K562 (cell line): Measurements from ENCODE around the gene JAKMIP1. TPM values are rescaled to one million over a fixed set of nuclear protein-coding genes. Genes with fewer than 3 reads are reported as not detected.

Source experiments
- ATAC-seq: fragments of 200-7000 bp; cut with Tn5 transposase; 3 replicates; pipeline ENCODE4 v1.9.1; 2020; ENCODE audit warnings: moderate library complexity
- BruUV-seq: library from RNA; stranded (reverse); fragments of 400-500 nt; replicated peaks from 2 replicates; lab custom pipeline; 2021; lab: Mats Ljungman, UMichigan
- CTCF ChIA-PET: fragments of 300-600 bp; formaldehyde crosslinking; extraction: SDS; loops from one replicate; lab custom pipeline; 2021; ENCODE audit warnings: low intra/inter-chr PET ratio; lab: Yijun Ruan, JAX
- POLR2A ChIA-PET: fragments of 300-600, 350-650 bp; sonication (Branson Sonifier 250); formaldehyde crosslinking; extraction: SDS; loops from one replicate; lab custom pipeline; 2021; ENCODE audit warnings: antibody characterized with exemption, inconsistent platforms; lab: Yijun Ruan, JAX
- DNase-seq, 4 experiments: peaks; one replicate each; pipeline versions ENCODE4 v3.0.0 to v3.0.0-alpha.2; 2011 to 2018; ENCODE audit warnings: low spot score in 3 of 4, mixed read lengths in 3 of 4; ENCODE audit errors: extremely low read depth in 1 of 4
- FAIRE-seq: peaks from 2 replicates; lab custom pipeline; 2011; peaks lifted over from hg19 to GRCh38; lab: Jason Lieb, UNC
- H2AFZ ChIP-seq: 2 replicates; pipeline ENCODE4 v1.6.0; 2011; ENCODE audit warnings: low read depth, low read length, control low read depth, inconsistent platforms
- H3K27ac ChIP-seq: fragments of 200-600 bp; 3 replicates; pipeline ENCODE4 v1.8.0; 2011; ENCODE audit warnings: low read depth, mild to moderate bottlenecking, control low read depth, inconsistent platforms, low read length, moderate library complexity, mixed read lengths; ENCODE audit errors: extremely low read depth
- H3K27me3 ChIP-seq, 2 experiments: fragments of 300-600 bp in 1 of 2; 2 replicates in 1 of 2; 3 replicates in 1 of 2; pipeline versions ENCODE4 v1.6.0 to v1.8.0; 2011; ENCODE audit warnings: inconsistent platforms in 2 of 2, low read length in 2 of 2, mild to moderate bottlenecking in 1 of 2, mixed read lengths in 1 of 2, moderate library complexity in 1 of 2; ENCODE audit not compliant: control insufficient read depth in 2 of 2, insufficient read depth in 2 of 2
- H3K36me3 ChIP-seq: fragments of 300-600 bp; 3 replicates; pipeline ENCODE4 v1.8.0; 2011; ENCODE audit warnings: mild to moderate bottlenecking, low read length, inconsistent platforms; ENCODE audit not compliant: control insufficient read depth, insufficient read depth
- H3K4me1 ChIP-seq, 2 experiments: fragments of 200-600 bp in 1 of 2; replicated peaks in 1 of 2; 2 replicates in 1 of 2; 3 replicates in 1 of 2; pipeline versions ENCODE4 v1.5.1 to v1.8.0; 2011; ENCODE audit warnings: inconsistent platforms in 2 of 2, low read length in 2 of 2, mild to moderate bottlenecking in 1 of 2, mixed read lengths in 1 of 2, moderate library complexity in 1 of 2; ENCODE audit not compliant: control insufficient read depth in 2 of 2, insufficient read depth in 2 of 2
- H3K4me2 ChIP-seq: 2 replicates; pipeline ENCODE4 v1.6.1; 2011; ENCODE audit warnings: low read length, control low read depth, inconsistent platforms, mixed read lengths; ENCODE audit not compliant: insufficient read depth
- H3K4me3 ChIP-seq: fragments of 200-600 bp; sonication (generic), shearing (Covaris generic); 2 replicates; pipeline ENCODE4 v1.5.1; 2016; ENCODE audit warnings: control low read depth, inconsistent platforms
- H3K79me2 ChIP-seq: fragments of 200-600 bp; 3 replicates; pipeline ENCODE4 v1.8.0; 2011; ENCODE audit warnings: low read length, inconsistent platforms; ENCODE audit not compliant: control insufficient read depth, insufficient read depth
- H3K9ac ChIP-seq, 2 experiments: 2 replicates each; pipeline versions ENCODE4 v1.6.0 to v1.6.1; 2011; ENCODE audit warnings: low read depth in 2 of 2, low read length in 2 of 2, control low read depth in 1 of 2, inconsistent platforms in 1 of 2, mild to moderate bottlenecking in 1 of 2, mixed read lengths in 1 of 2; ENCODE audit not compliant: insufficient read depth in 1 of 2
- H3K9me1 ChIP-seq: one replicate; pipeline ENCODE4 v1.6.0; 2011; ENCODE audit warnings: inconsistent platforms, mild to moderate bottlenecking, low read length, moderate library complexity; ENCODE audit not compliant: control insufficient read depth, insufficient read depth
- H3K9me3 ChIP-seq: replicated peaks from 2 replicates; pipeline ENCODE4 v1.5.1; 2011; ENCODE audit warnings: low read depth, low read length, inconsistent platforms; ENCODE audit not compliant: control insufficient read depth, insufficient read depth
- H4K20me1 ChIP-seq: replicated peaks from 2 replicates; pipeline ENCODE4 v1.6.1; 2011; ENCODE audit warnings: low read length, inconsistent platforms, mixed read lengths; ENCODE audit not compliant: control insufficient read depth, insufficient read depth
- CHD4 ChIP-seq: fragments of 200-600 bp; sonication (generic); IDR thresholded peaks from 3 replicates; pipeline ENCODE4 v1.6.1; 2012; ENCODE audit warnings: low read depth, mild to moderate bottlenecking, mixed read lengths, low read length, inconsistent platforms; ENCODE audit not compliant: insufficient read depth, insufficient replicate concordance, poor library complexity, severe bottlenecking
- HINFP ChIP-seq: fragments of 450-650 bp; conservative IDR thresholded peaks from 2 replicates; pipeline ENCODE4 v1.6.1; 2016; ENCODE audit warnings: missing genetic modification characterization, low read depth, mild to moderate bottlenecking, control low read depth, missing compliant biosample characterization
- MTA2 ChIP-seq: fragments of 450-650 bp; IDR thresholded peaks from 2 replicates; pipeline ENCODE4 v1.6.1; 2016; ENCODE audit warnings: low read depth
- NR0B1 ChIP-seq: fragments of 450-650 bp; IDR thresholded peaks from one replicate; pipeline ENCODE4 v1.6.1; 2018; ENCODE audit warnings: mild to moderate bottlenecking, moderate library complexity; ENCODE audit not compliant: partially characterized antibody
- PYGO2 ChIP-seq: fragments of 450-650 bp; IDR thresholded peaks from 2 replicates; pipeline ENCODE4 v1.6.1; 2016; ENCODE audit warnings: mild to moderate bottlenecking, missing genetic modification characterization, moderate library complexity, missing compliant biosample characterization
- TGIF2 ChIP-seq: sonication (generic); formaldehyde crosslinking; IDR thresholded peaks from 2 replicates; pipeline ENCODE4 v1.8.1; 2022; ENCODE audit warnings: mild to moderate bottlenecking, missing genetic modification reagents, moderate library complexity
- WHSC1 ChIP-seq: IDR thresholded peaks from one replicate; pipeline ENCODE4 v1.6.1; 2012; ENCODE audit warnings: low read length, control low read depth, inconsistent platforms
- ZFX ChIP-seq: sonication (generic); formaldehyde crosslinking; IDR thresholded peaks from 2 replicates; pipeline ENCODE4 v1.8.0; 2022; ENCODE audit warnings: mild to moderate bottlenecking, missing genetic modification reagents, moderate library complexity
- ZSCAN29 ChIP-seq: fragments of 450-650 bp; IDR thresholded peaks from 2 replicates; pipeline ENCODE4 v1.6.1; 2017
- whole genome bisulfite sequencing: fragments of 100-300 bp; shearing (Covaris generic); methylation state at CpG from one replicate; pipeline ENCODE4 v1.1.6; 2016; ENCODE audit warnings: low coverage, mixed read lengths; ENCODE audit not compliant: insufficient coverage; ENCODE audit errors: missing lambda C conversion rate; 5-methylcytosine and 5-hydroxymethylcytosine counted together
- in situ Hi-C: fragments of 300-500 bp; cut with MboI; formaldehyde crosslinking; loops from 4 replicates; pipeline ENCODE4 v1.15.0; 2018; ENCODE audit warnings: inconsistent platforms, mixed read lengths
- intact Hi-C: fragments of 100-400 bp; cut with micrococcal nuclease; formaldehyde crosslinking; loops from 2 replicates; pipeline ENCODE4 v1.14.2; 2022
- polyA plus RNA-seq, 8 experiments: library from polyadenylated mRNA; depleted of rRNA in 4 of 8; stranded (reverse) in 5 of 8; unstranded in 3 of 8; fragments of >200 nt; fragmentation: Nextera tagmentation in 2 of 8; fragmentation: Illumina TruSeq in 1 of 8; extraction: Ambion mirVana in 2 of 8; extraction: Trizol in 1 of 8; gene quantifications; 2 replicates each; pipeline versions ENCODE4 v1.2.1 to v1.2.3, GENCODE V29; 2011 to 2014; ENCODE audit warnings: inconsistent platforms in 1 of 8, missing spikeins in 1 of 8
- total RNA-seq, 7 experiments: library from RNA; depleted of rRNA in 6 of 7; stranded (reverse); fragments of >200 nt in 6 of 7; fragmentation: Illumina TruSeq in 2 of 7; extraction: Trizol in 2 of 7; gene quantifications; 2 replicates each; pipeline versions ENCODE4 v1.2.1 to v1.2.3, GENCODE V29; 2011 to 2021; ENCODE audit warnings: low replicate concordance in 1 of 7
- TF ChIP-seq, protein P1 (sequence below): sonication (generic); formaldehyde crosslinking; IDR thresholded peaks from 2 replicates; pipeline ENCODE4 v1.8.0; 2022; ENCODE audit warnings: mild to moderate bottlenecking, missing genetic modification reagents
- TF ChIP-seq, protein P2 (sequence below): fragments of 200-800 bp; sonication (Bioruptor generic); IDR thresholded peaks from 2 replicates; pipeline ENCODE4 v1.6.1; 2017; ENCODE audit warnings: missing genetic modification characterization, missing compliant biosample characterization

JAKMIP1 gene
- total and polyA plus RNA-seq, 9 of the 15 experiments (the other 6 are each of a cell fraction or from before 2014, with no cell fraction given), result not detected

- TF ChIP-seq, protein P1, sequence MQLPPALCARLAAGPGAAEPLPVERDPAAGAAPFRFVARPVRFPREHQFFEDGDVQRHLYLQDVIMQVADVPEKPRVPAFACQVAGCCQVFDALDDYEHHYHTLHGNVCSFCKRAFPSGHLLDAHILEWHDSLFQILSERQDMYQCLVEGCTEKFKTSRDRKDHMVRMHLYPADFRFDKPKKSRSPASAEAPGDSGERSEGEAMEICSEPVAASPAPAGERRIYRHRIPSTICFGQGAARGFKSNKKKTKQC (CRISPR knock-in tag), result no peak
- no peak for TF ChIP-seq ZFX (CRISPR knock-in tag)
- TF ChIP-seq TGIF2 (CRISPR knock-in tag), result no peak
- TF ChIP-seq WHSC1, result no peak
- no peak for TF ChIP-seq MTA2
Measured at GRCh38 chr4:6137747-6138135, 62.6 kb downstream of the JAKMIP1 start (continued).

DNA sequence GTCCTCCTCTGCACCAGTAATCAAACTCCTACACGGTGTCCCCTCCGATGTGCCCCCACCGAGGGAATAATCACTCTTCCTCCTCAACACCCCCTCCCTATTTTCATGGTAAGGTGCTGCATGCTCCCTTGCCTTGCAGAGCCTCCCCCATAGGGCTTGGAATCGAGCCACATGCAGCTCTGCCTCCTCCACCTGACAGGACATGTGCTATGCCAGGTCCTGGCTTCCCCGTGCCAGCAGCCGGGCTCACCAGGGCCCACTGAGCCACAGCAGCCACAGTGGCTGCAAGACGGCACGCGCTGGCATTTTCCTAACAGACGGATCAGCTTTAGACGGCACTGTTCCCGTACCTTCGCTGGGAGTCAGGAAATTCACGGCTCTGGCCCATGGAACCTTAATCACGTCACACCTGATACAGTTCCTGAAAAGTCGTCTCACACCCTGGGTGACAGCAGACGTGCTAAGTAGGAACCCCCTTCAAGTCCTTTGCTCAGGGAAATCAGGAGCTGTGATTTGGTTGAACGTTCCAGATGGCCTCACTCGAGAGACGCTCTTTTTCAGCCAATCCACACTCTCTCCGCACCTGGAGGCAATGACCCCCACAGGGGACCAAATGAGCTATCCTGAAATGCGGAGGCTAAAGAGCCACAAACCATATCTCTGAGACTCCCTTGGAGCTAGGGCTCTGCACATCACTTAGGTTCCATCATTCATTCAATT is 63.2 kb downstream of the JAKMIP1 start:
- no peak overlapping the region for H3K4me3 ChIP-seq
- WGBS, result 1% methylated on average over 20 of the region's 22 CpGs
- H3K9me3 ChIP-seq, result no peaks in the 10 kb centered on the region
- POLR2A ChIA-PET, result interaction anchor here (0.7 kb wide), 1 partner anchor 20 kb away, joined by 3 read pairs; no protein-coding TSS in a partner anchor
- no peak overlapping the region for H3K27ac ChIP-seq
- no peaks in the 10 kb centered on the region for H3K27me3 ChIP-seq
- intact Hi-C loops (no loop called here), in situ Hi-C loops (no loop called here)
- DNase-seq (no peak), FAIRE-seq (no peak), ATAC-seq (no peak)
- H3K4me2 ChIP-seq, result no peak overlapping the region
- H3K79me2 ChIP-seq, result no peaks in the 10 kb centered on the region
- no peaks in the 10 kb centered on the region; a peak in 1 of 5 replicates for H3K4me1 ChIP-seq
- no peak for TF ChIP-seq CHD4
- TF ChIP-seq ZSCAN29, result no peak
- no peak for TF ChIP-seq PYGO2 (tag)
- TF ChIP-seq, protein P2, sequence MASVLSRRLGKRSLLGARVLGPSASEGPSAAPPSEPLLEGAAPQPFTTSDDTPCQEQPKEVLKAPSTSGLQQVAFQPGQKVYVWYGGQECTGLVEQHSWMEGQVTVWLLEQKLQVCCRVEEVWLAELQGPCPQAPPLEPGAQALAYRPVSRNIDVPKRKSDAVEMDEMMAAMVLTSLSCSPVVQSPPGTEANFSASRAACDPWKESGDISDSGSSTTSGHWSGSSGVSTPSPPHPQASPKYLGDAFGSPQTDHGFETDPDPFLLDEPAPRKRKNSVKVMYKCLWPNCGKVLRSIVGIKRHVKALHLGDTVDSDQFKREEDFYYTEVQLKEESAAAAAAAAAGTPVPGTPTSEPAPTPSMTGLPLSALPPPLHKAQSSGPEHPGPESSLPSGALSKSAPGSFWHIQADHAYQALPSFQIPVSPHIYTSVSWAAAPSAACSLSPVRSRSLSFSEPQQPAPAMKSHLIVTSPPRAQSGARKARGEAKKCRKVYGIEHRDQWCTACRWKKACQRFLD (CRISPR knock-in tag), result no peak
- no peak for TF ChIP-seq HINFP
- TF ChIP-seq NR0B1, result no peak
- H3K9me1 ChIP-seq, result no peaks in the 10 kb centered on the region
- no peaks in the 10 kb centered on the region for H4K20me1 ChIP-seq
- H2AFZ ChIP-seq, result no peak overlapping the region
- H3K9ac ChIP-seq, result no peak overlapping the region
- no TSS peak for BruUV-seq
- no peaks in the 10 kb centered on the region for H3K36me3 ChIP-seq
- CTCF ChIA-PET, result no interaction called here
